Heart right ventricle (tissue), 16 donors: ENCODE measurements around the gene WNT7B. TPM values are rescaled to one million over a fixed set of nuclear protein-coding genes. Genes with fewer than 3 reads are reported as not detected.
A peak's percentile ranks its signal among the peaks of the same experiment; 100 is the strongest.

Source experiments
- ATAC-seq, 8 donors: fragments of 200-7000 bp; cut with Tn5 transposase; one replicate each; pipeline ENCODE4 v1.9.1; 2020; ENCODE audit warnings: mild to moderate bottlenecking in 8 of 8, moderate library complexity in 8 of 8, moderate number of reproducible peaks in 1 of 8
- DNase-seq, 2 donors: peaks; one replicate each; pipeline ENCODE4 v3.0.0-alpha.2; 2020
- H3K27ac ChIP-seq, 10 donors: fragments of 200-600 bp; sonication (generic) in 2 of 10; one replicate each; pipeline versions ENCODE4 v1.5.0 to v1.8.0; 2020 to 2022; ENCODE audit warnings: mild to moderate bottlenecking in 3 of 10
- H3K27me3 ChIP-seq, 7 donors: fragments of 200-600 bp; one replicate each; pipeline ENCODE4 v1.8.0; 2021 to 2022; ENCODE audit warnings: mild to moderate bottlenecking in 2 of 7
- H3K36me3 ChIP-seq, 9 donors: fragments of 200-600 bp; sonication (generic) in 1 of 9; one replicate each; pipeline versions ENCODE4 v1.5.0 to v1.8.0; 2020 to 2022; ENCODE audit warnings: mild to moderate bottlenecking in 2 of 9
- H3K4me1 ChIP-seq, 9 donors: fragments of 200-600 bp; sonication (generic) in 1 of 9; one replicate each; pipeline versions ENCODE4 v1.5.0 to v1.8.0; 2020 to 2022; ENCODE audit warnings: mild to moderate bottlenecking in 4 of 9
- H3K4me3 ChIP-seq, 10 donors: fragments of 200-600 bp; sonication (generic) in 2 of 10; one replicate each; pipeline versions ENCODE4 v1.5.0 to v1.8.0; 2020 to 2022; ENCODE audit warnings: mild to moderate bottlenecking in 7 of 10, moderate library complexity in 2 of 10
- H3K9me3 ChIP-seq, 11 donors: fragments of 200-600 bp in 10 of 11; sonication (generic) in 2 of 11; one replicate each; pipeline versions ENCODE4 v1.5.0 to v1.8.0; 2013 to 2022; ENCODE audit warnings: mild to moderate bottlenecking in 2 of 11, control low read depth in 1 of 11, moderate library complexity in 1 of 11
- WGBS, 2 donors: extraction: QIAGEN DNeasy Blood & Tissue Kit; methylation state at CpG; one replicate each; pipeline ENCODE4 v1.1.7; 2013; ENCODE audit warnings: inconsistent platforms in 1 of 2; 5-methylcytosine and 5-hydroxymethylcytosine counted together
- intact Hi-C, 10 donors: fragments of 100-400 bp; cut with DNase I; formaldehyde crosslinking; loops; one replicate each; pipeline versions ENCODE4 v1.11.1 to v1.14.2; 2022
- polyA plus RNA-seq, 2 donors: library from polyadenylated mRNA; stranded (reverse); fragments of 200-250 nt; gene quantifications; one replicate each; pipeline ENCODE4 v1.2.3, GENCODE V29; 2013
- total RNA-seq, 10 donors: library from RNA; stranded (reverse); fragmentation: NEBNext Ultra II Directional in 3 of 10; extraction: Animal tissue kit (Norgen Biotek cat#: 25700) in 3 of 10; gene quantifications; one replicate each; pipeline versions ENCODE4 v1.2.1 to v1.2.4, GENCODE V29; 2021 to 2023
- TF ChIP-seq, protein P1 (sequence below), 9 donors: fragments of 200-600 bp; sonication (generic) in 2 of 9; IDR thresholded peaks; one replicate each; pipeline versions ENCODE4 v1.5.0 to v1.8.0; 2021 to 2022; ENCODE audit warnings: antibody characterized with exemption in 9 of 9, mild to moderate bottlenecking in 5 of 9, moderate library complexity in 1 of 9
- donor health status: Arrhythmogenic right ventricular cardiomyopathy.
- donor health status: ischemic (EF 13 %, LVEDD 7.1; RV severe dilation, severe dysfunction).
- donor health status: healthy with polysubstance abuse.
- donor health status: DM: no; HTN: yes; CAD: no.
- donor health status: DM: no; HTN: no; CAD: no.
- donor health status: ischemic (EF 25% LVEDD 6.9; RV normal size, moderate dysfunction).
- donor health status: ischemic (EF 25% LVEDD 5.7; RV mildly dilated, moderate dysfunction).
- donor health status: healthy.
- donor health status: DM: yes; HTN: yes; CAD: no.
- donor health status: Ischemic cardiomyopathy.
- donor health status: ischemic (EF 35%, LVEDD 5.7; RV mildly dilated, moderate dysfunction).
- donor health status: nonischemic (EF 11% LVEDD 7.7; RV severe dilation, severe dysfunction).
- donor health status: DM: yes; HTN: yes; CAD: no.
- donor health status: PGD.
- donor health status: ischemic (EF 29% LVEDD 5.4; RV normal size, mild dysfunction).
- donor health status: nonischemic (EF 23%, LVEDD 6.1; RV moderate dilation, normal function).

Gene WNT7B
- total and polyA plus RNA-seq, 12 donors, result not detected

DNA sequence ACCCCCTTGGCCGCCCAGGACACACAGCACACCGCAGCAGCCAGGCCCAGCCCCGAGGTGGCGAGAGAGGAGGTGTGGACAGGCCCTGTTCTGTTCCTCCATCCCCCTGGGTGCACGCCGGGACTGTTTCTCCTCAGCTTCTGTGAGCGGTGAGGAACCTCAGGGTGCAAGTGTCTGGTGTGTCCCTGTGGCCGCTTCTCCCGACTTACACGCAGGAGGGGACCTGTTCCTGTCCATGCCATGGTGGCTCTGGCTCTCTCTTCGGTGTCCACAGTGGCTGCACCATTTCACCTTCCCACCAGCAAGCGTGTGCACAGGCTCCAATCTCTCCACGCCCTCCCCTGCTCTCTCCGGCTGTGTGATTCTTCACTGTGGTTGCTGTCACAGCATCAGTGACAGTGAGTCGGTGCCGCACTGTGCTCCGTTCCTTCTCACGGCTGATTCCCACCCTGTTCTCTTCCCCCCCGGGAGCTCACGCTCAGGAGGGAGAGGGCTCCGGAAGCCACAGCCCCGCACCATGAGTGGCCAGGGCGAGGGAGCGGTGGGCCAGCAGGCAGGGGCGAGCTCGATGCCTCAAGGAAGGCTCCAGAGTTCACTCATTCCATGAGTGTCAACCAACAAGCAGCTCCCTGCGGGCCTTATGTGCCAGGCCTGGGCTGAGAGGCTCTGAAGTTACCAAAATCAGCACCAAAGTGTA is 18.6 kb upstream of the WNT7B start:
- no peaks in the 10 kb centered on the region for H3K27me3 ChIP-seq
- peak overlapping the region in 9 of 10 donors; percentile 86 to 98 (median 89) for H3K27ac ChIP-seq
- intact Hi-C loops, result loop anchor here in 9 of 10 donors (1.0 to 10.0 kb wide), 8 partner anchors 47 to 319 kb away; no protein-coding TSS in a partner anchor
- DNase-seq, result no peak
- TF ChIP-seq, protein P1, sequence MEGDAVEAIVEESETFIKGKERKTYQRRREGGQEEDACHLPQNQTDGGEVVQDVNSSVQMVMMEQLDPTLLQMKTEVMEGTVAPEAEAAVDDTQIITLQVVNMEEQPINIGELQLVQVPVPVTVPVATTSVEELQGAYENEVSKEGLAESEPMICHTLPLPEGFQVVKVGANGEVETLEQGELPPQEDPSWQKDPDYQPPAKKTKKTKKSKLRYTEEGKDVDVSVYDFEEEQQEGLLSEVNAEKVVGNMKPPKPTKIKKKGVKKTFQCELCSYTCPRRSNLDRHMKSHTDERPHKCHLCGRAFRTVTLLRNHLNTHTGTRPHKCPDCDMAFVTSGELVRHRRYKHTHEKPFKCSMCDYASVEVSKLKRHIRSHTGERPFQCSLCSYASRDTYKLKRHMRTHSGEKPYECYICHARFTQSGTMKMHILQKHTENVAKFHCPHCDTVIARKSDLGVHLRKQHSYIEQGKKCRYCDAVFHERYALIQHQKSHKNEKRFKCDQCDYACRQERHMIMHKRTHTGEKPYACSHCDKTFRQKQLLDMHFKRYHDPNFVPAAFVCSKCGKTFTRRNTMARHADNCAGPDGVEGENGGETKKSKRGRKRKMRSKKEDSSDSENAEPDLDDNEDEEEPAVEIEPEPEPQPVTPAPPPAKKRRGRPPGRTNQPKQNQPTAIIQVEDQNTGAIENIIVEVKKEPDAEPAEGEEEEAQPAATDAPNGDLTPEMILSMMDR (IDR thresholded peaks at IDR 0.05), result no peak
- WGBS, 2 donors, result 65 to 80% methylated on average over 27 of the region's 27 CpGs
- H3K9me3 ChIP-seq, result no peaks in the 10 kb centered on the region
- ATAC-seq, result peak in 1 of 8 donors; percentile 1
- no peak overlapping the region for H3K4me3 ChIP-seq
- peaks cover 33 to 73% (median 62%) of the 10 kb centered on the region in 9 donors for H3K4me1 ChIP-seq
- no peaks in the 10 kb centered on the region for H3K36me3 ChIP-seq

DNA sequence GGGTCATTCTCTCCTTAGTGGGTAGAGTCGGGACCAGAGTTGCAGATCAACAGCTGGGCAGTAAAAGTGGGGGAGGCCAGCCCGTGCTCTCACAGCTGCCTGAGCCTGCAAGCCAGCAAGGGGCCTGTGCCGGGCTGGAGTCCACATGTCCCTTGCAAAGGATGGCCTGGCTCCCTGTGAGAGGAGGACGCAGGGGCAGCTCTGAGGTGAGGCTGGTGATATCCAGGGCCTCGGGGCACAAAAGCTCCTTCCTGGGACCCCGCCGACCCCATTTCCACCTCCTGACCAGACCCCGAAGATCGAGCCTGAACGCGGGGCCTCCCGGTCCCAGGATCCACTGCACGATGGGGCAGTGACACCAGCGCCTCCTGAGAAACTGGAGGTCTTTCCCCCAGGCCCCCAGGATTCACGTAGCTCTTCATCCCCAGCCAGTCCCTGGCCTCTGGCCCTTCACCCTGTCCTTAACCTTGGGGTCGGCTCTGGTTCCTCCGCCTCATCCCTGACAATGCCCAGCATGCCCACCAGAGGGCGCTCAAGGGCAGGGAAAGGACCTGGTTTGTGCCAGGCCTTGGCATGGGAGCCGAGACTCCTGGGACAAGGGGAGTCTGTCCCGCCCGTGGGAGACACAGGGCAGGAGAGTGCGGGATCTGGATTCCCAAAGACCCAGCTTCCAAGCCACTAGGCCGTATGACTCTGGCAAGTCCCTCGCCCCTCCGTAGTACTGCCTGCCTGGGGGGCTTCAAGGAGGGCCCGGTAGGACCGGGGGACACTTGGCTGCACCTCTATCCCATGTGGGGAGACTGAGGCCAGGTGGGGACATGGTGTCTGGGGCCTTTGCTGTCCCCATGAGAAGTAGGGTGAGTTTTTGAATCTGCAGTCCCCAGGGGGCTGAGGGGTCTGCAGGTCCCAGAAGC is 17.8 kb upstream of the WNT7B start:
- intact Hi-C loops, result loop anchor here in 9 of 10 donors (1.0 to 10.0 kb wide), 9 partner anchors 48 to 323 kb away; no protein-coding TSS in a partner anchor
- DNase-seq, result peak; percentile 84 to 91
- 38 to 40% methylated on average over 27 of the region's 27 CpGs for WGBS, 2 donors
- Histone ChIP-seq H3K9me3 (no peaks in the 10 kb centered on the region), H3K36me3 (no peaks in the 10 kb centered on the region), H3K27ac (peak overlapping the region in 8 of 10 donors; percentile 17 to 98 (median 86)), H3K4me1 (peaks cover 33 to 67% (median 55%) of the 10 kb centered on the region in 9 donors), H3K27me3 (no peaks in the 10 kb centered on the region), H3K4me3 (no peak overlapping the region)
- peak; percentile 27 to 52 (median 44) for ATAC-seq
- TF ChIP-seq, protein P1 (IDR thresholded peaks at IDR 0.05), result peak; percentile 97 to 99 (median 99)

DNA sequence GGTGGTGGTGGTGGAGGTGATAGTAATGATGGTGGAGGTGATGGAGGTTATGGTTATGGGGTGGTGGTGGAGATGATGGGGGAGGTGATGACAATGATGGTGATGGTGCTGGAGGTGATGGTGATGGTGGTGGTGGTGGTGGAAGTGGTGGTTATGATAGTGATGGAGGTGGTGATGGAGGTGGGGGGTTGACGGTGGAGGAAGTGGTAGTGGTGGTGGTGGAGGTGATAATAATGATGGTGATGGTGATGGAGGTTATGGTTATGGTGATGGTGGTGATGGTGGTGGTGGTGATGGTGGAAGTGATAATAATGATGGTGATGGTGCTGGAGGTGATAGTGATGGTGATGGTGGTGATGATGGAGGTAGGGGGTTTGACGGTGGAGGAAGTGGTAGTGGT is 16.9 kb upstream of the WNT7B start:
- WGBS, 2 donors, result 75 to 89% methylated on average over 2 of the region's 2 CpGs
- ATAC-seq (no peak), DNase-seq (no peak)
- intact Hi-C loops, result loop anchor here in 7 of 10 donors (2.0 to 10.0 kb wide), 6 partner anchors 123 to 323 kb away; no protein-coding TSS in a partner anchor
- no peaks in the 10 kb centered on the region for H3K36me3 ChIP-seq
- no peak overlapping the region for H3K4me3 ChIP-seq
- H3K27ac ChIP-seq, result no peak overlapping the region
- H3K9me3 ChIP-seq, result no peaks in the 10 kb centered on the region
- H3K27me3 ChIP-seq, result no peaks in the 10 kb centered on the region
- TF ChIP-seq, protein P1 (IDR thresholded peaks at IDR 0.05), result no peak
- peaks cover 33 to 58% (median 48%) of the 10 kb centered on the region in 9 donors for H3K4me1 ChIP-seq

DNA sequence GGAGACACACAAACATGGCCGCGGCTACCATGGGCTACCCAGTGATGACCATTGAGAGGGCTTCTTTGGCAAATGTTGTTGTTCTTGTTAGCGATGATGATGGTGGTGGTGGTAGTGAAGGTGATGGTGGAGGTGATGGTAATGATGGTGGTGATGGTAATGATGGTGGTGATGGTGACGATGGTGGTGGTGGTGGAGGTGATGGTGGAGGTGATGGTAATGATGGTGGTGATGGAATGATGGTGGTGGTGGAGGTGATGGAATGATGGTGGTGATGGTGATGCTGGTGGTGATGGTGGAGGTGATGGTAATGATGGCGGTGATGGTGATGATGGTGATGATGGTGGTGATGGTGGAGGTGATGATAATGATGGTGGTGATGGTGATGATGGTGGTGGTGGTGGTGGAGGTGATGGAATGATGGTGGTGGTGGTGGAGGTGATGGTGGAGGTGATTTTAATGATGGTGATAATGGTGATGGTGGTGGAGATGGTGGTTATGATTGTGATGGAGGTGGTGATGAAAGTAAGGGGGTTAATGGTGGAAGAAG is 16.3 kb upstream of the WNT7B start:
- Histone ChIP-seq H3K4me3 (no peak overlapping the region), H3K27me3 (no peaks in the 10 kb centered on the region), H3K36me3 (no peaks in the 10 kb centered on the region), H3K27ac (no peak overlapping the region), H3K9me3 (no peaks in the 10 kb centered on the region), H3K4me1 (peaks cover 27 to 52% (median 42%) of the 10 kb centered on the region in 9 donors)
- WGBS, 2 donors, result 95 to 97% methylated on average over 5 of the region's 5 CpGs
- no peak for ATAC-seq
- TF ChIP-seq, protein P1 (IDR thresholded peaks at IDR 0.05), result no peak
- intact Hi-C loops, result loop anchor here in 7 of 10 donors (5.0 to 10.0 kb wide), 5 partner anchors 252 to 324 kb away; no protein-coding TSS in a partner anchor
- DNase-seq, result no peak
